ENCODE measurements around the gene GNAS. TPM values are rescaled to one million over a fixed set of nuclear protein-coding genes. Genes with fewer than 3 reads are reported as not detected.
A peak's percentile ranks its signal among the peaks of the same experiment; 100 is the strongest.

Gene GNAS
- total RNA-seq, 4 donors from 2014 or later = 606 to 837 (median 753) TPM

- DNase-seq (ENCODE audit: low spot score) = no peak
- ATAC-seq (ENCODE audit: low FRiP score) = no peak
- TF ChIP-seq CTCF (IDR thresholded peaks at IDR 0.05) = no peak
Observed at GRCh38 chr20:58905236-58905635, 52.7 kb downstream of the GNAS start.

- no peak for DNase-seq (ENCODE audit: low spot score)
- no peak for TF ChIP-seq CTCF (IDR thresholded peaks at IDR 0.05)
- ATAC-seq (ENCODE audit: low FRiP score) = no peak
Observed at GRCh38 chr20:58906111-58906510, 53.6 kb downstream of the GNAS start.

GRCh38 chr20:58906894-58907293, 54.4 kb downstream of the GNAS start:
- peak; percentile 49 for ATAC-seq (ENCODE audit: low FRiP score)
- TF ChIP-seq CTCF (IDR thresholded peaks at IDR 0.05) = no peak
- DNase-seq (ENCODE audit: low spot score) = no peak

GRCh38 chr20:58907320-58908137, 55.0 kb downstream of the GNAS start:
- ATAC-seq (ENCODE audit: low FRiP score) = peak; percentile 84
- TF ChIP-seq CTCF (IDR thresholded peaks at IDR 0.05) = no peak
- DNase-seq (ENCODE audit: low spot score) = peak; percentile 59

GRCh38 chr20:58908221-58908620, 55.7 kb downstream of the GNAS start:
- TF ChIP-seq CTCF (IDR thresholded peaks at IDR 0.05) = no peak
- DNase-seq (ENCODE audit: low spot score) = no peak
- no peak for ATAC-seq (ENCODE audit: low FRiP score)

- ATAC-seq (ENCODE audit: low FRiP score) (no peak), DNase-seq (ENCODE audit: low spot score) (no peak)
Observed at GRCh38 chr20:58908941-58909340, 56.4 kb downstream of the GNAS start.

More at GRCh38 chr20:58908941-58909340, 56.4 kb downstream of the GNAS start:
- no peak for TF ChIP-seq CTCF (IDR thresholded peaks at IDR 0.05)
